Neural crest cell (in vitro differentiated cells): ENCODE measurements around the gene HNRNPM. TPM values are rescaled to one million over a fixed set of nuclear protein-coding genes. Genes with fewer than 3 reads are reported as not detected.

Experiments used
- DNase-seq: peaks from one replicate; pipeline ENCODE4 v3.0.0; 2021; ENCODE audit warnings: low read depth, mixed read lengths, low spot score
- H3K27ac Mint-ChIP-seq: one replicate; pipeline ENCODE4 v1.8.0; 2021; ENCODE audit warnings: mild to moderate bottlenecking, mixed read lengths; ENCODE audit not compliant: unreplicated experiment
- H3K27me3 Mint-ChIP-seq: 2 replicates; pipeline ENCODE4 v1.8.0; 2021; ENCODE audit warnings: low read depth, mild to moderate bottlenecking, mixed read lengths
- H3K36me3 Mint-ChIP-seq: 2 replicates; pipeline ENCODE4 v1.8.0; 2021; ENCODE audit warnings: low read depth, mild to moderate bottlenecking, mixed read lengths
- H3K4me1 Mint-ChIP-seq: 2 replicates; pipeline ENCODE4 v1.8.0; 2021; ENCODE audit warnings: mixed read lengths
- H3K4me3 Mint-ChIP-seq: one replicate; pipeline ENCODE4 v1.8.0; 2021; ENCODE audit warnings: mild to moderate bottlenecking, mixed read lengths
- H3K9me3 Mint-ChIP-seq: 2 replicates; pipeline ENCODE4 v1.8.0; 2021; ENCODE audit warnings: mixed read lengths
- total RNA-seq: library from RNA; stranded (reverse); gene quantifications from 2 replicates; pipeline ENCODE4 v1.2.1, GENCODE V29; 2021
- TF ChIP-seq, protein P1 (sequence below): fragments of 200-600 bp; sonication (generic); conservative IDR thresholded peaks from 2 replicates; pipeline ENCODE4 v1.5.0; 2021; ENCODE audit warnings: antibody characterized with exemption, mild to moderate bottlenecking

HNRNPM gene
- total RNA-seq, 1 donor from 2014 or later: 493 TPM

DNA sequence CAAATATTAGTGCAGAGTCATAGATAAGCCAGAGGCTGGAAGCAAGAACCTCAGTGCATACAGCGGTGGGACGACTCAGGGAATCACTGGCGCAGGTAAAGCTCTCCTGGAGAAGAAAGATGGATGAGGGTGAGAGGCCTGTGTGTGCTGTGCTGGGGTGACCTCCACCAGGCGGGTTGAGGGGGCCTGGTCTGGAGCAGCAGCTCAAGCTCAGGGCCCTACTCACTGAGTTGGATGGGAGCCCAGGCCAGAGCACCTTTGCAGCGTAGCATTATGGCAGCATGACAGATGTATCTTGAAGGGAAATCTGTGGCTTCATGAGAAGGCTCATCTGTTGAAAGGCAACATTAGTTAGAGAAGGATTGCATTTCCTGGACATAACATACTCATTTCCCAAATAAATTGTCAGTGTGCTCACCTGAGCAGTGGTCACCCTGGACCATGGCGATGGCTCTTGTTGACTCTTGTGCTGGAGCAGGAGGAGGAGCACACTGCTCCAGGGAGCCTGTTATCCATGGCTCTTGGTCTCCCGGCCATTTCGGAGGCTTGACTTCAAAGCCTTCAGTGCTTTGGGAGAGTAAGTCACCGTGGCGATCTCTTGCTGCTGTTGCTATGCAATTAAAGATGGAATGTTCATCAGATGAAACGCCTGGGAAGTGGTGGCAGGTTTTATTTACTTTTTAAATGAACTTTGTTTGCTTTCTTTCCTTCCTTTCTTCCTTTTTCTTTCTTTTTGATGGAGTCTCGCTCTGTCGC lies 25.0 kb downstream of the HNRNPM start:
- Mint-ChIP-seq H3K27ac (no peak overlapping the region), H3K4me1 (peaks cover 9% of the 10 kb centered on the region), H3K9me3 (no peaks in the 10 kb centered on the region), H3K4me3 (no peak overlapping the region), H3K36me3 (peaks cover 46% of the 10 kb centered on the region), H3K27me3 (no peaks in the 10 kb centered on the region)
- no peak for DNase-seq
- TF ChIP-seq, protein P1, sequence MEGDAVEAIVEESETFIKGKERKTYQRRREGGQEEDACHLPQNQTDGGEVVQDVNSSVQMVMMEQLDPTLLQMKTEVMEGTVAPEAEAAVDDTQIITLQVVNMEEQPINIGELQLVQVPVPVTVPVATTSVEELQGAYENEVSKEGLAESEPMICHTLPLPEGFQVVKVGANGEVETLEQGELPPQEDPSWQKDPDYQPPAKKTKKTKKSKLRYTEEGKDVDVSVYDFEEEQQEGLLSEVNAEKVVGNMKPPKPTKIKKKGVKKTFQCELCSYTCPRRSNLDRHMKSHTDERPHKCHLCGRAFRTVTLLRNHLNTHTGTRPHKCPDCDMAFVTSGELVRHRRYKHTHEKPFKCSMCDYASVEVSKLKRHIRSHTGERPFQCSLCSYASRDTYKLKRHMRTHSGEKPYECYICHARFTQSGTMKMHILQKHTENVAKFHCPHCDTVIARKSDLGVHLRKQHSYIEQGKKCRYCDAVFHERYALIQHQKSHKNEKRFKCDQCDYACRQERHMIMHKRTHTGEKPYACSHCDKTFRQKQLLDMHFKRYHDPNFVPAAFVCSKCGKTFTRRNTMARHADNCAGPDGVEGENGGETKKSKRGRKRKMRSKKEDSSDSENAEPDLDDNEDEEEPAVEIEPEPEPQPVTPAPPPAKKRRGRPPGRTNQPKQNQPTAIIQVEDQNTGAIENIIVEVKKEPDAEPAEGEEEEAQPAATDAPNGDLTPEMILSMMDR: no peak

DNA sequence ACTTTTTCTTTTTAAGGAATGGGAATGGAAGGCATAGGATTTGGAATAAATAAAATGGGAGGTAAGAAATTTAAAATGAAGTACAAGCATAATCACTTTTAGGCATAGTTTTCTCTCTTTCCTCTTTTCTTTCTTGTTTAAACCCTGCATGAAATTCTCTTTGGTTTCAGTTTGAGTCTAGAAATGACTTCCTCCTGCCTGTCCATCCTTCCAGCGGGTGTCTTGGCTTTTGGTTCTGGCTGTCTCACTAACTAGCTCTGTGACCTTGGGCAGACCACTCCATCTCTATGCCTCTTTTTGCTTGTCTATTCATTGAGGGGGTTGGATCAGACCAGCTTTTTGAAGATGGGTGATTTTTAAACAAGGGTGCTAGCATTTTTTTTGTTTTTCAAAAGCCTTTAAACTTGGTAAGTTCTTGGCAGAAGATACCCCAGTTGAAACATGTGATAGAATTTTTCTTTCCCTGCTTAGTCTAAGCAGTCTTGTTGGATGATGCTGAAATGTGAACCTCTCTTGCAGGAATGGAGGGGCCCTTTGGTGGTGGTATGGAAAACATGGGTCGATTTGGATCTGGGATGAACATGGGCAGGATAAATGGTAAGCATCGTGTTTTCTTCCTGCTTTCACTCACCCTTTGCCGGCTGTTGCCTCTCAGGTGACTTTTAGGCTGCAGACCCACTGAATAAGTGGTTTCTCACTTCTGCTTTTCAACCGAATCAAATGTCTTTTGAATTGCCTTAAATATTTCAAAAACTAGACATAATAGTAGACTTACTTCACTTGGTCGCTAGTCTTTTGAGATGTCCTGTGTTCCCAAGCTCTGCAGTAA lies 29.1 kb downstream of the HNRNPM start:
- H3K4me1 Mint-ChIP-seq: peaks cover 20% of the 10 kb centered on the region
- H3K36me3 Mint-ChIP-seq: peaks cover 39% of the 10 kb centered on the region
- no peaks in the 10 kb centered on the region for H3K9me3 Mint-ChIP-seq
- TF ChIP-seq, protein P1: no peak
- no peaks in the 10 kb centered on the region for H3K27me3 Mint-ChIP-seq
- no peak for DNase-seq
- no peak overlapping the region for H3K27ac Mint-ChIP-seq
- H3K4me3 Mint-ChIP-seq: no peak overlapping the region

DNA sequence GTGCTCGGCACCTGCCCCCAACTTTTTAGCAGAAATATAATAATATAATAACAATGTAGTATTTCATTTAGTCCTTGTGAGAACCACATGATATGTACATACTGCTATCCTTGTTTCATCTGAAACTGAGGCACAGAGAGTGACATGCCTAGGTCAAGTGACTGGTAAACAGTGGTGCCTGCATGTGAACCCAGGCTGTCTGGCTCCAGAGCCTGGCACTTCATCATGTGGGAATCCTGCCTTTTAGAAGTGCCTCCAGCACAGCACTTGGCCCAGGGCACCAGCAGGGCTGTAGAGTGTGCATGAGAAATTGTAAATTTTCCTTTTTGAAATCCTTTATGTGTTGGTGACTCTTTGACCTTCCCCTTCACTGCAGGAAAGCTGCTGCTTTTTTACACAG lies 30.2 kb downstream of the HNRNPM start:
- Mint-ChIP-seq H3K9me3 (no peaks in the 10 kb centered on the region), H3K4me1 (peaks cover 11% of the 10 kb centered on the region), H3K27ac (no peak overlapping the region), H3K4me3 (no peak overlapping the region), H3K36me3 (peaks cover 32% of the 10 kb centered on the region), H3K27me3 (no peaks in the 10 kb centered on the region)
- TF ChIP-seq, protein P1: no peak
- DNase-seq: no peak

DNA sequence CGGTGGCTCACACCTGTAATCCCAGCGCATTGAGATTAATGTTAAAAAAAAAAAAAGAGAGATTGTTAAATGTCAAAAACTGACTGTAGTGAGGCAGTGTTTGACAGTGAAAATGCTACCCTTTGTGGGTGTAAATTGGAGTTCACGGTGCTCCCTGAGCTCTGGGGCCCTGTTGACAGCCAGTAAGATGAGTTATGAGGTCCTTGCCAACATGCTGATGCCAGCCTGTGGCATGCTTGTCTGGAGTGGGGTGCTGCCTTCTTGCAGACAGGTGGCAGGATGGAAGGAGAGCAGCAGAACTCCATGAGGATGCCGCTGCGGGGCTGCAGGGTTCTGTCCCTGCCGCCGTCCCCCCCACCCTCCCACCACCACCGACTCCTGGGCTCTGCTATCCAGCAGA lies 31.7 kb downstream of the HNRNPM start:
- Mint-ChIP-seq H3K27me3 (no peaks in the 10 kb centered on the region), H3K9me3 (no peaks in the 10 kb centered on the region), H3K36me3 (peaks cover 28% of the 10 kb centered on the region), H3K4me1 (peaks cover 11% of the 10 kb centered on the region), H3K4me3 (no peak overlapping the region), H3K27ac (no peak overlapping the region)
- DNase-seq: no peak
- TF ChIP-seq, protein P1: no peak

DNA sequence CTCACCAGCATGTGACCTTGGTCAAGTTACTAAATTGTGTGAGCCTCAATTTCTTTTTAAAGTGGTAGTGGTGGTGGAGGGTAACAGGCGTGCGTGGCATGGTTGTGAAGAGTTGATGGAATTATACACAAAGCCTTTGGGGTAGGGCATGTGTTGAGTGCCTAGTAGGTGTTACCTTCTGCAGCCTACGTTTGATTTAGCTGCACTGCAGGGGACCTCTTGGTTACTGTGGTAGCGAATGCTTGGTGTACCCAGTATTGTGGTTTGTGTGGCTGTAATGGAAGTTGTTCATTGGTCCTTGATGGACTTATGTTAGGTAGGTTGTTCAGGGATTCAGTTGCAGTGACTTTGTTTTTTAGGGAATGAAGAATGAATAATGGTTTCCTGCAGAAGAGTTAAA lies 33.1 kb downstream of the HNRNPM start:
- Mint-ChIP-seq H3K9me3 (no peaks in the 10 kb centered on the region), H3K36me3 (peaks cover 29% of the 10 kb centered on the region), H3K27ac (no peak overlapping the region), H3K27me3 (no peaks in the 10 kb centered on the region), H3K4me1 (peaks cover 14% of the 10 kb centered on the region), H3K4me3 (no peak overlapping the region)
- TF ChIP-seq, protein P1: no peak
- no peak for DNase-seq
